Aorta (tissue), 5 donors: ENCODE data around the gene INAVA. TPM values are rescaled to one million over a fixed set of nuclear protein-coding genes. Genes with fewer than 3 reads are reported as not detected.

Experiments used
- ATAC-seq: fragments of 200-7000 bp; cut with Tn5 transposase; one replicate; pipeline ENCODE4 v1.9.1; 2022; ENCODE audit warnings: moderate library complexity; ENCODE audit not compliant: low FRiP score
- DNase-seq, 2 donors: peaks; one replicate each; pipeline ENCODE4 v3.0.0-alpha.2; 2020
- H3K27ac ChIP-seq, 2 donors: one replicate each; pipeline ENCODE4 v1.5.1; 2013; ENCODE audit warnings: low read length in 2 of 2, mild to moderate bottlenecking in 2 of 2, moderate library complexity in 2 of 2, control low read depth in 1 of 2, inconsistent platforms in 1 of 2, low read depth in 1 of 2
- H3K27me3 ChIP-seq, 2 donors: one replicate each; pipeline ENCODE4 v1.6.1; 2013; ENCODE audit warnings: control low read depth in 1 of 2, low read length in 1 of 2, mild to moderate bottlenecking in 1 of 2, moderate library complexity in 1 of 2; ENCODE audit not compliant: insufficient read depth in 2 of 2, control insufficient read depth in 1 of 2
- H3K36me3 ChIP-seq, 2 donors: one replicate each; pipeline ENCODE4 v1.6.1; 2013; ENCODE audit warnings: control low read depth in 1 of 2, low read length in 1 of 2, mild to moderate bottlenecking in 1 of 2; ENCODE audit not compliant: insufficient read depth in 2 of 2, control insufficient read depth in 1 of 2
- H3K4me1 ChIP-seq, 2 donors: one replicate each; pipeline ENCODE4 v1.6.1; 2013; ENCODE audit warnings: low read length in 2 of 2, control low read depth in 1 of 2, mild to moderate bottlenecking in 1 of 2, moderate library complexity in 1 of 2; ENCODE audit not compliant: insufficient read depth in 2 of 2, control insufficient read depth in 1 of 2
- H3K4me3 ChIP-seq, 2 donors: one replicate each; pipeline ENCODE4 v1.5.1; 2013; ENCODE audit warnings: low read length in 2 of 2, control low read depth in 1 of 2, mild to moderate bottlenecking in 1 of 2
- H3K9me3 ChIP-seq: one replicate; pipeline ENCODE4 v1.6.1; 2013; ENCODE audit warnings: mild to moderate bottlenecking, low read length; ENCODE audit not compliant: control insufficient read depth
- WGBS, 2 donors: extraction: QIAGEN DNeasy Blood & Tissue Kit; methylation state at CpG; one replicate each; pipeline ENCODE4 v1.1.7; 2013; 5-methylcytosine and 5-hydroxymethylcytosine counted together
- intact Hi-C, 2 donors: fragments of 100-400 bp; cut with DNase I; formaldehyde crosslinking; loops; one replicate each; pipeline versions ENCODE4 v1.14.2 to v1.15.0; 2022
- polyA plus RNA-seq, 2 donors: library from polyadenylated mRNA; stranded (reverse); fragments of 200-250 nt; gene quantifications; one replicate each; pipeline ENCODE4 v1.2.3, GENCODE V29; 2013
- total RNA-seq, 2 donors: library from RNA; stranded (reverse); fragmentation: NEBNext Ultra II Directional; extraction: Animal tissue kit (Norgen Biotek cat#: 25700); gene quantifications; one replicate each; pipeline ENCODE4 v1.2.1, GENCODE V29; 2021
- donor health status: healthy with polysubstance abuse.
- donor health status: Bipolar disorder and iron deficiency.
- donor health status: DM: no; HTN: no; CAD: no.
- donor health status: DM: no; HTN: no; CAD: no.
- donor health status: DM: yes; HTN: yes; CAD: no.

Gene INAVA
- total and polyA plus RNA-seq, 4 donors: 0.36 to 23.3 (median 0.45) TPM

DNA sequence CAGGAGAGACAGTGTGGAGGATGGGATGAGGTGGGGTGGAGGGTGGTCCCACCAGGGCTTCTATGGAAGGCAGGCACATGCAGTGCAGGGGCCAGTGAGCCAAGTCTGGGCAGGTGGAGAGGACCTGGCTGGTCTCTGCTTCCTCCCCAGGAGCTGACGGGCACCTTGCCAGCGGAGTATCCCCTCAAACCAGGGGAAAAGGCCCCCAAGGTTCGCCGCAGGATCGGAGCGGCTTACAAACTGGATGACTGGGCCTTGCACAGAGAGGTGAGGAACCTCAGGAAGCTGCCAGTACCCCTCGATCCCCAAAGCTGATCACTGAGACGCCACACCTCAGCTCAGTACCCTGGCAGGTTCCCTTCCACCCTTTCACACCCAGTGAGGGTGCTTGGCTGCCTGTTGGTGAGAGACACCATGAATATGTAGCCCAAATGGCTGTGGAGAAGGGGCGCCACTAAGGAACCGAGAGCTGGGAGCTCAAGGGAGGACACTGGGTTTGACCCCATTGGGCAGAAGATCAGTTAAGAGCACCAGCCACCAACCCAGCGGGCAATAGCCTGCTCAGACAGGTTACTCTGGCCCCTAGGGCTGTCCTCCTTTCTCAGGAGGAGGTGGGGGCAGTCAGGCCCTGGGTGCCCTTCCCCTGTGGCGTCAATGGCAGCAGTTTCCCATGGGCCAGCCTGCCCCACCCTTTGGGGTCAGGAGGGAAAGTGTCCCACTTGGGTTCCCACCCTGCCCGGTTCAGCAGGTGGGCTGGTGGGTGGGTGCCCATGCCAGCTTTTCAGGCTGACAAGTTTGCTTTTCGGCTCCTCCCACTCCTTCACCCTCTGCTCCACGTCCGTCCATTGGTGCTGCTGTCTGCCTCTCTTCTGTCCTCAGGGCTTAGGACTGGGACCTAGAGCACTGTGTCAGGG is 5.5 kb downstream of the INAVA start:
- Histone ChIP-seq H3K27me3 (no peaks in the 10 kb centered on the region), H3K4me3 (no peak overlapping the region), H3K9me3 (no peaks in the 10 kb centered on the region), H3K27ac (no peak overlapping the region), H3K36me3 (no peaks in the 10 kb centered on the region), H3K4me1 (no peaks in the 10 kb centered on the region)
- intact Hi-C loops: no loop called here
- ATAC-seq: no peak
- peak in 1 of 2 donors; percentile 36 for DNase-seq
- WGBS, 2 donors: 93 to 94% methylated on average over 16 of the region's 16 CpGs

GRCh38 chr1:200900877-200901276 is 6.2 kb downstream of the INAVA start:
- intact Hi-C loops: no loop called here
- no peak overlapping the region for H3K27ac ChIP-seq

GRCh38 chr1:200901350-200901749 is 6.7 kb downstream of the INAVA start:
- H3K4me3 ChIP-seq: no peak overlapping the region
- DNase-seq (no peak), ATAC-seq (no peak)
- no peaks in the 10 kb centered on the region for H3K4me1 ChIP-seq
- H3K27ac ChIP-seq: no peak overlapping the region
- H3K27me3 ChIP-seq: no peaks in the 10 kb centered on the region
- intact Hi-C loops: no loop called here
- WGBS, 2 donors: 95 to 96% methylated on average over 5 of the region's 5 CpGs
- H3K36me3 ChIP-seq: no peaks in the 10 kb centered on the region
- no peaks in the 10 kb centered on the region for H3K9me3 ChIP-seq

More at GRCh38 chr1:200900877-200901276, 6.2 kb downstream of the INAVA start:
- DNase-seq (peak in 1 of 2 donors; percentile 22), ATAC-seq (no peak)
- H3K27me3 ChIP-seq: no peaks in the 10 kb centered on the region
- H3K4me1 ChIP-seq: no peaks in the 10 kb centered on the region
- no peaks in the 10 kb centered on the region for H3K36me3 ChIP-seq
- H3K4me3 ChIP-seq: no peak overlapping the region
- no peaks in the 10 kb centered on the region for H3K9me3 ChIP-seq
- 94 to 95% methylated on average over 17 of the region's 17 CpGs for WGBS, 2 donors

GRCh38 chr1:200901796-200902444 is 7.2 kb downstream of the INAVA start:
- intact Hi-C loops: no loop called here
- Histone ChIP-seq H3K27me3 (no peaks in the 10 kb centered on the region), H3K9me3 (no peaks in the 10 kb centered on the region), H3K4me3 (no peak overlapping the region), H3K4me1 (no peaks in the 10 kb centered on the region), H3K36me3 (no peaks in the 10 kb centered on the region), H3K27ac (no peak overlapping the region)
- peak in 1 of 2 donors; percentile 23 for DNase-seq
- no peak for ATAC-seq
- WGBS, 2 donors: 76 to 84% methylated on average over 8 of the region's 8 CpGs

DNA sequence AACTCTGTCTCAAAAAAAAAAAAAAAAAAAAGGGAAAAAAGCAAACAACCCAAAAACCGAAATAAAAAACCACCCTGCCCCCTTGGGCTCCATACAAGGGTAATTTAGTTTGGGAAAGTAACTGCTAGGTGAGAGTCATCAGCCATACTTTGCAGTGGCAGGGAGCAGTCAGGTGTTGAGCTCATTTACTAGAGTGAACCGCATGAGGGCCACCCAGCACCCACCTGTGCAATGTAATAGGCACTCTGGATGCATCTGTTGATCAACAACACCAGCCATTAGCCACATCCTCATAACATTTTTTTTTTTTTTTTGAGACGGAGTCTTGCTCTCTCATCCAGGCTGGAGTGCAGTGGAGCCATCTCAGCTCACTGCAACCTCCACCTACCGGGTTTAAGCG is 9.1 kb downstream of the INAVA start:
- Histone ChIP-seq H3K27me3 (no peaks in the 10 kb centered on the region), H3K9me3 (no peaks in the 10 kb centered on the region), H3K4me1 (no peaks in the 10 kb centered on the region), H3K36me3 (no peaks in the 10 kb centered on the region), H3K27ac (no peak overlapping the region), H3K4me3 (no peak overlapping the region)
- intact Hi-C loops: no loop called here
- no peak for ATAC-seq
- 91 to 95% methylated on average over 5 of the region's 5 CpGs for WGBS, 2 donors
- peak in 1 of 2 donors; percentile 26 for DNase-seq

- DNase-seq: no peak
- no peak overlapping the region for H3K27ac ChIP-seq
- H3K9me3 ChIP-seq: no peaks in the 10 kb centered on the region
- H3K27me3 ChIP-seq: no peaks in the 10 kb centered on the region
- H3K4me1 ChIP-seq: no peaks in the 10 kb centered on the region
- intact Hi-C loops: no loop called here
- H3K36me3 ChIP-seq: no peaks in the 10 kb centered on the region
- no peak for ATAC-seq
- no peak overlapping the region for H3K4me3 ChIP-seq
These were observed 10.1 kb downstream of the INAVA start for GRCh38 chr1:200904772-200905171.

GRCh38 chr1:200905411-200906052 is 10.8 kb downstream of the INAVA start:
- intact Hi-C loops: no loop called here
- H3K4me1 ChIP-seq: no peaks in the 10 kb centered on the region
- DNase-seq: no peak
- H3K36me3 ChIP-seq: no peaks in the 10 kb centered on the region
- no peak for ATAC-seq
- no peaks in the 10 kb centered on the region for H3K9me3 ChIP-seq
- H3K27me3 ChIP-seq: no peaks in the 10 kb centered on the region
- WGBS, 2 donors: 82 to 87% methylated on average over 4 of the region's 4 CpGs
- no peak overlapping the region for H3K27ac ChIP-seq
- no peak overlapping the region for H3K4me3 ChIP-seq

- 91 to 94% methylated on average over 2 of the region's 2 CpGs for WGBS, 2 donors
- Histone ChIP-seq H3K27me3 (no peaks in the 10 kb centered on the region), H3K36me3 (no peaks in the 10 kb centered on the region), H3K4me3 (no peak overlapping the region), H3K27ac (no peak overlapping the region), H3K9me3 (no peaks in the 10 kb centered on the region), H3K4me1 (no peaks in the 10 kb centered on the region)
- intact Hi-C loops: no loop called here
- DNase-seq (no peak), ATAC-seq (no peak)
These were observed 11.8 kb downstream of the INAVA start for GRCh38 chr1:200906491-200906890.
